NOMO-1 treated with DMSO at 0.1 percent for 48 hours (cell line): Measurements from ENCODE around the gene CCL16.

Source experiments
- DNase-seq: peaks from one replicate; lab custom pipeline; 2025; ENCODE audit not compliant: unreplicated experiment; lab: John Stamatoyannopoulos, UW

Gene CCL16

GRCh38 chr17:35986643-35987042, 5.3 kb upstream of the CCL16 start, which contains the start of gene CCL14:
TSS of gene CCL14 (minus strand) at chr17:35986729. CDS start at chr17:35986649, 80 bp downstream.
- DNase-seq: no peak

GRCh38 chr17:35984140-35984539, 2.8 kb upstream of the CCL16 start:
- no peak for DNase-seq

GRCh38 chr17:35982409-35983191, 1.3 kb upstream of the CCL16 start:
- no peak for DNase-seq

- DNase-seq: no peak
Measured at GRCh38 chr17:35981908-35982330, 622 bp upstream of the CCL16 start.

GRCh38 chr17:35978346-35978745, 3.0 kb downstream of the CCL16 start:
- DNase-seq: no peak

GRCh38 chr17:35977509-35977908, 3.8 kb downstream of the CCL16 start:
- DNase-seq: no peak

GRCh38 chr17:35973333-35974260, 7.7 kb downstream of the CCL16 start:
- DNase-seq: no peak

- DNase-seq: no peak
Measured at GRCh38 chr17:35972945-35973332, 8.4 kb downstream of the CCL16 start.

- no peak for DNase-seq
Measured at GRCh38 chr17:35972535-35972934, 8.8 kb downstream of the CCL16 start.

GRCh38 chr17:35972066-35972465, 9.2 kb downstream of the CCL16 start:
- DNase-seq: no peak

GRCh38 chr17:35969558-35970380, 11.5 kb downstream of the CCL16 start:
- DNase-seq: peak; percentile 44

GRCh38 chr17:35968520-35969054, 12.7 kb downstream of the CCL16 start:
- no peak for DNase-seq

- no peak for DNase-seq
Measured at GRCh38 chr17:35965272-35965671, 16.0 kb downstream of the CCL16 start.

- no peak for DNase-seq
Measured at GRCh38 chr17:35963663-35964062, 17.6 kb downstream of the CCL16 start.

- no peak for DNase-seq
Measured at GRCh38 chr17:35953720-35954119, 27.6 kb downstream of the CCL16 start.

GRCh38 chr17:35949401-35949800, 31.9 kb downstream of the CCL16 start:
- DNase-seq: no peak

- no peak for DNase-seq
Measured at GRCh38 chr17:35948092-35948491, 33.2 kb downstream of the CCL16 start.

- DNase-seq: peak; percentile 77
Measured at GRCh38 chr17:35947156-35947585, 34.1 kb downstream of the CCL16 start.

GRCh38 chr17:35944151-35944550, 37.1 kb downstream of the CCL16 start:
- no peak for DNase-seq

- no peak for DNase-seq
Measured at GRCh38 chr17:35943537-35943936, 37.8 kb downstream of the CCL16 start, which contains the start of gene LYZL6. TSS of gene LYZL6 (minus strand) at chr17:35943713. CDS start at chr17:35939356, 4,357 bp downstream.
